HG03025 (cell line): ENCODE results near the gene SH2B2.

ENCODE experiments used
- ATAC-seq: cut with Tn5 transposase; IDR thresholded peaks from one replicate; pipeline ENCODE4 v1.9.1; 2021; ENCODE audit warnings: mild to moderate bottlenecking, moderate library complexity; ENCODE audit not compliant: unreplicated experiment, low FRiP score

Gene SH2B2

DNA sequence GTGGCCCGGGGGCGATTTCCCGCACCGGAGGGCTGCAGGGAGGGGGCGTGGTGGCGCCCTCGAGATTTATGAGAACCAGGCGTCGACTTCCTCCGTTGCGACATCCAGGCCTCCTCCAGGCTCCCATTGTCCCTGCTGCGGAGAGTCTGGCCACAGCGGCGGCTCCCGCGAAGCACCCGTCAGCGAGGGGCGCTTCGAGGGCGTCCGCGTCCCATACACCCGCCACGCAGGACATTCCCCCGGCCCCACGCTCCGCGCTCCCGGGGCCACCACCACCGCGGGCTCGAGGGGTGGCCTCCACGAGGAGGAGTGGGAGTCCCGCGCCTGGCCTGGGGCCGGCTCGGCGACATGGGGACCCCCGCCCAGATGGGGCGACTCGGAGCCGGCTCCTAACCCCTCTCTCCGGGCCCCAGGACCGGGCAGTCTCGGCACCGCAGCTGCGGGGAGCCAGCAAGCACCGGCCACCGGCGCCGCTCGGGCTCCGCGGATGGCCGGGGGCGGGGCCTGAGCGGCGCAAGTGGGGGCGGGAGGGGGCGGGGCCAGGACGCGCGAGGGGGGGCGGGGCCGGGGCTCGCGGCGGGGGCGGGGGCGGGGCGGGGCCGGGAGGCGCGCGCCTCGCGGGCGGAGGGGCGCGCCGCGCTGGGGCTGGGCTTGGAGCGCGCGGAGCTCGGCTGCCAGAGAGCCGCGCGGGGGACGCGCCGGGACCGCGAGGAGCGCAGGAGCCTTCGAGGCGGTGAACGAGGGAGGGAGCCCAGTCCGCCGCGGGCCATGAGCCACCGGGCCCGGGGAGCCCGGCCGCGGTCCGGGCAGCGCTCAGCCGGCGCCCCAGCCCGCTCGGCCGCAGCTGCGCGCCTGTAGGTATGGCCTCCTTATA, at the start of gene SH2B2:
Gene SH2B2 (plus strand): TSS at position 632 of the 874 bp plus-strand sequence. CDS start 13,683 bp downstream, outside the sequence.
- ATAC-seq: no peak

DNA sequence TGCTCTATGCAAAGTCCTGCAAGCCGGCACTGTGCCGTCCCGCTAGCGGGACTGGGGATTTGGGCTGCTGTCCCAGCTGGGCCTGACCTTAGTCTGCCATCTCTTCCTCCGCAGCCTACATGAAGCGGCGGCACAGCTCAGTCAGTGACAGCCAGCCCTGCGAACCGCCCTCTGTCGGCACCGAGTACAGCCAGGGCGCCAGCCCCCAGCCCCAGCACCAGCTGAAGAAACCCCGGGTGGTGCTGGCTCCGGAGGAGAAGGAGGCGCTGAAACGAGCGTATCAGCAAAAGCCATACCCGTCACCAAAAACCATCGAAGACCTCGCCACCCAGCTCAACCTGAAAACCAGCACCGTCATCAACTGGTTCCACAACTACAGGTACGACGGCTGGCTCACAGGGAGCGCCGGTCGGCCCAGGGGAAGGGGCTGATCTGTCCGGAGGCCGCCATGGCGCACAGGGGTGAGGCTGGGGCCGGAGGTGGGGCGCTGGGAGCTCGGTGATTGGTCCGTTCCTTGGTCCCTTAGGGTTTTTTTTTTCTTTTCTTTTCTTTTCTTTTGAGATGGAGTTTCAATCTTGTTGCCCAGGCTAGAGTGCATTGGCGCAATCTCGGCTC, 47.4 kb upstream of the SH2B2 start:
- ATAC-seq: no peak

DNA sequence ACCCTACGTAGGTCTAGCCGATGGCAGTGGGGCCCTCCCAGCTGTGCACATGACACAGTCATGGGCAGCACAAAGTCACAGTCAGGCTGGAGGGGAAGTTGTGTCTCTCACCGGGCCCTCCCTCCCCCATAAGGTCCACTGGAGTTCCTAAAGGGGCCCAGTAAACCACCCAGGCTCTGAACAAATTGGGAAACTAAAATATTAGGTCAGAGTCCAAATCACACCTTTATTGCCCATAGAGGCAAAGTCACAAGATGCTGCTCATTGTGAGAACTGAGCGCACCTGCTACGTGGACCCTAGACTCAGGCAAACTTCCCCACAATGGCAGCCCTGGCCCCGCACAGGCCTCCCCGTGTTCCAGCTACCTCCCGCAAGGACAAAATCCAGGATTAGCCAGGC, 45.2 kb upstream of the SH2B2 start:
- no peak for ATAC-seq

- no peak for ATAC-seq
Measured at GRCh38 chr7:102244601-102245000, 42.1 kb upstream of the SH2B2 start.

- no peak for ATAC-seq
Measured at GRCh38 chr7:102248081-102248455, 38.6 kb upstream of the SH2B2 start.

GRCh38 chr7:102248456-102249395, 37.9 kb upstream of the SH2B2 start:
- ATAC-seq: no peak

GRCh38 chr7:102251531-102252365, 34.9 kb upstream of the SH2B2 start:
- no peak for ATAC-seq

DNA sequence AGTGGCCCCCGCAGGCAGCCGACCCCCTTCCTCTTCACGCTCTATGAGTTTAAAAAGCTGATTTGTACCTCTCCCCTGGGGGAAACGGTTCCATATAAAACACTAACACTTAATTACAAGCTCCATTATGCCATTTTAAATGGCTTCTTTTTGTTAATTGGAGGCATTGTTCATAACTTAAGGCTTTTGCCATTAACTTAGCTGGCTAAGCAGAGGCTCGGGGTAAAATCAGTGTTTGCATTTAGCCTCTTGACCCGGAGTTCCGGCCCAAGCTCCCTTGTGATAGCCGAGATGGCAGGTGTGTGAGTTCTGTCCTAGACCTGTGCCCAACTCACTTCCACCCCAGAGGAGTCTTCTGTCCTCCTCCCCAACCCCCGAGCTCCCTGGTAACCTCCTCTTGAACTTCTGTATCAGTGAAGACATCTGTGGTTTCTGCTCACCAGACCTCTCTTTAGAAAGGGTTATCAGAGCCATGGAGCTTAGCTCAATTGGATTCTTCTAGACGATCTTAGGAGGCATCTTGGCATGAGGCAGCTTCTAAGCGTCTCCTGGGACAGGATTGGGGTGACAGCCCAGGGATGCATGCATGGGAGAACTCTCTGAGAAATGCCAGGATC, 34.2 kb upstream of the SH2B2 start:
- ATAC-seq: no peak

DNA sequence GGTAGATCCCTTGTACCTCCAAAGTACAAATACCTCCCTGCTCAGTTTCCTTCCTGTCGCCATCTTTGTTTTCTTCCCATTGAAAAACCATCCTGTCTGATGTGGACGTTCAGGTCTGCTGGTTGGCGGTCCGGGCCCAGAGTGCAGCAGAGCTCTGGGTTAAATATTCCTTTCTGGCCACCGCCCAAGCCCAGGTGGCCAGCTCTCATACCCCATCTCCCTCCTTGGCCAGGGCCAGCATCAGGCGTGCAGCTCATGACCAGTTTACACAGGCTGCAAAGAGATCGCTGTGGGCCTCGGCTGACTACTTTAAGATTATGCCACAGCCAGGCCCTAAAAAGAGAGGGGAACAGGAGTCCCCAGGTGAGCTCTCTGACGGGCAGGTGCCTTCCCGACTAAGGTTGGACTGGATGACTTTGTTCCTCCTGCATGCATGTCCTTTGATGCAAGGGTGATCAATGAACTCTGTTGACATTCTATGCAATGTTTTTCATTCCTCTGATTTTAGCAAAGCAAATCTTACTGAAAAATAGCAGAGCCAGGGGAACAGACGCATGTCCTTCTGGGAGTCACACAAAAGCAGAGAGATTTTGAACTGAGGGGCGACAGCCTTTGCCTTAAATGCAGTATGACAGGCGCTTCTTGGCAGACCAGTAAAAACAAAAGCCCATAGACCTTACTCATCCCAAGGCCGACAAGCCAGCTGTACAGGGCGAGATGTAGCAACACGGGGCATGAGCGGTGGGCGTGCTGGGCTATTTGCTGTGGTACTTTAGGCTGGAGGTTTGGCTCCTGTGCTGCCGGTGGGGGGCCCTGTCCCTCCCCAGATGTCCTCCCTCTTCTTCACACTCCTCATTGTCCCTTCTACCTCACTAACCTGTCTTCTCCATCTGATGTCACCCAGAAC, 33.3 kb upstream of the SH2B2 start:
- ATAC-seq: no peak

DNA sequence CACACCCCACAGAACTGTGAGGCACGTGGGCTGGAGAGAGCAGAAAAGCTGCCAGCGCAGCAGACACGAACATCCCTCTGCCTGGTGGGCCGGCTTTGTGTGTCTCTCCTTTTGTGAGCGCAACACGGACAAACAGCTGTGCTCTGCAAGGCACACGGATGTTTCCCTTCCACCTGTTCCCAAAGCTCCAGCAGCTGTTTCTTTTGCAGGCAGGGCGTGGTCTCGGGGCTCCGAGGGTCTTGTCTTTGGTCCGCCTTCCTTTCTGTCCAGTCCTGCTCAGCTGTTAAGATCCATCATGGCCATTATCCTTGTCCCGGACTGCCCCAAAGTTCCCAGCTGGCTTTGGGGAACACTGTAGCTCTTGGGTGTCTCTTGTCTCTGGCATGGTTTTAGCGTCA, 32.7 kb upstream of the SH2B2 start:
- ATAC-seq: no peak

DNA sequence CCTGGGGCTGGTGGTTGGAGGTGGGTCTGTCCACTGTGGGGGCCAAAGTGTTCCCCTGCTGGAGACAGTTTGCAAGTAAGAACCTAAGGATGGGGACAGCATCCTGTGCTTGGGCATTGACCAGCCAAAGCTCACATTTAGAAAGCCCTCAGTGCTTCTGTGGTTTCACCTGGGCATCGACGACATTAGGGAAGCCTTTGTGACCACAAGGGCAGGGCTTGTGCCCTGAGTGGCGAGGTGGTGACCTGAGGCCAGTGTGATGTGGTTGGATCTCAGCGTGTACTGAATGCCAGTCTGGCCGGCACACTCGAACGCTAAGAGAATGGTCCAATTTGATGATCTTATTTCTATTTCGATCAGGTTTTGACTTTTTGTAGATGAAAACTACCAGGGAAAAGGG, 32.1 kb upstream of the SH2B2 start:
- no peak for ATAC-seq

GRCh38 chr7:102255501-102255900, 31.2 kb upstream of the SH2B2 start:
- no peak for ATAC-seq

- ATAC-seq: no peak
Measured at GRCh38 chr7:102255916-102256315, 30.8 kb upstream of the SH2B2 start.

- no peak for ATAC-seq
Measured at GRCh38 chr7:102258073-102258748, 28.5 kb upstream of the SH2B2 start.

DNA sequence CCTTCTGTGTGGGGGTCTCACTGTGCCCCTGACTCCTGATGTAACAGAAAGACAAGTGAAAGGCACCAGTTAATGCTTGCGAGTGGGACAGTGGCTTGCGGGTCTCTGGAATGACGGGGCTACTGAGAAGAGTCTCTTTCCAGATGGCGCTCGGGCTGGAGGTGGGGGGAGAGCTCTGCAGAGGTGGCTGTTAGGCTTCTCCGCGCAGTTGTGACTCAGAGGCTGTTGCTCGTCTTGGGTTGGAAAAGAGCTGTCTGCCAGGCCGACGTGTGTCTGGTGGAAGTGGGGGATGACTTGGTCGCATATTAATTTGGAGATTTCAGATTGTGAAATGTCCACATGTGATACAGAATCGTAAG, 27.9 kb upstream of the SH2B2 start:
- no peak for ATAC-seq

DNA sequence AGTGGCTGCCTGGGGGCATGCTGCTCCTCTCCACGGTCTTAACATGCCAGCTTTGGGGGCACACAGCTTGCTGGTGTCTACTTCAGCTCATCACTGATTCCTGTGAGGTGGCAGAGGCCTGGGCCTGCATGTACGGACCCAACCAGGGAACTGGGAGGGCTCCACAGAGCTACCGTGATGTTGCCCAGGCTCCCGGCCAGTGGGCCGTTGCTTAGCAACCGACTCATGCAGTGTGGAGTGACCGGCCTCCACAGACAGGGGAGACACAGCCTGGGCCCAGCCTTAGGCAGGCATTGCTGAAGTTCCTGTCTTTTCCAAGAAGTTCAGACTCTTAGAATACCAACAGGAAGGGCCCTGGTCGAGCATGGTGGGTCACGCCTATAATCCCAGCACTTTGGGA, 25.8 kb upstream of the SH2B2 start:
- ATAC-seq: no peak

DNA sequence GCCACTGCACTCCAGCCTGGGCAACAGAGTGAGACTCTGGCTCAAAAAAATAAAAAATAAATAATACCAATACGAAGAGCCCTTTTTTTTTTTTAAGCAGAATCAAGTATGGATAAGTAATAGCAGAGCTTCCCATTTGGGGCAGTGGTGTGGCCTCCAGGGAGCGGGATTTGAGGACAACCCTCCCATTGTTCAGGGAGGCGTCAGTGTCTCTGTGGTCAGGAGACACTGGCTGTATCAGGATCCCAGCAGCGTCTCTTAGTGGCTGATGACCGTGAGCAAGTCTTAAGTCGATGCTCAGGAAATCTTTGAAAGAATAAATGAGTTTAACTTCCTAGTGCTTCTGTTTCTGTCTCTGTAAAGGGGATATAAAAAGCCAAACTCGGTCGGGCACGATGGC, 25.2 kb upstream of the SH2B2 start:
- no peak for ATAC-seq

- no peak for ATAC-seq
Measured at GRCh38 chr7:102262546-102262945, 24.1 kb upstream of the SH2B2 start.
